GM19238 (cell line): ENCODE data around the gene KCNK4.
A peak's percentile ranks its signal among the peaks of the same experiment; 100 is the strongest.

ENCODE experiments used
- DNase-seq: peaks from one replicate; pipeline ENCODE4 v3.0.0; 2011; ENCODE audit warnings: low spot score; ENCODE audit not compliant: insufficient read length

Gene KCNK4

DNA sequence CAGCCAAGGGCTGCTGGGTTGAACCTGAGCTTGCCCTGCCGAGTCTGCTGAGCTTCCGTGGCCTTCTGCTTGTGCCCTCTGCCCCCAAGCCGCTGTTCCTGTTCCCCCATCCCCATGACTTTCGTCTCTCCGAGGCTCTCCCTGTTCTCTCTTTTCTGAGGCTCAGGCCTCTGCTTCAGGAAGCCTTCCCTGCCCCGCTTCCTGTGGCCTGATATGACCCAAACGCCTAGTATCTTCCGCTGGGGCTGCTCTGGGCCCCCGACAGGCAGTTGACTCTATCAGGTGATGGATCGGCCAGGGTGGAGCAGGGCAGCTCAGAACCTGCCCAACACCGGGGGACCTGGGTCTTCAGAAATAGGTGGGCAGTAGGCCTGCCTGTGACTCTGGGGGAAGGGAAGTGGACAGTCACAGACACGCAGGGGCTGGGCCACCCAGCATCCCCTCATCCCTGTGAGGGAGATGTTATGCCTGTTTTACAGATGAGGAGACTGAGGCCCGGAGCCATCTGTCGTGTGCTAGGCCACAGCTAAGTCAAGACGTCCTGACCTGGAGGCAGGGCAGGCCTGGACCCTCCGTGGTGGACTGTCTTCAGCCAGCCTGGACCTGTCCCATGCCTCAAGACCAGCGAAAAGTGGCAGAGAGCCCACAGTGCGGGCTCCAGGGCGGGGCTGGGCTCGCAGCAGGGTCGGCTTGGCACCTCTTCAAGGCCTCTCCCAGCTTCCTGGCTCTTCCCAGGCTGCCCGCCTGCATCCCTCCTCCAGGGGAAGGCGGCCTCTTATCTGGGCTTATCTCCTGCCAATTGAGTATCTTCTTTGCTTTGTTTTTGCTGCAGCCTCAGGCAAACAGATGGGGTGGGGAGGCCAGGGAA, 22.8 kb upstream of the KCNK4 start:
- DNase-seq = no peak

DNA sequence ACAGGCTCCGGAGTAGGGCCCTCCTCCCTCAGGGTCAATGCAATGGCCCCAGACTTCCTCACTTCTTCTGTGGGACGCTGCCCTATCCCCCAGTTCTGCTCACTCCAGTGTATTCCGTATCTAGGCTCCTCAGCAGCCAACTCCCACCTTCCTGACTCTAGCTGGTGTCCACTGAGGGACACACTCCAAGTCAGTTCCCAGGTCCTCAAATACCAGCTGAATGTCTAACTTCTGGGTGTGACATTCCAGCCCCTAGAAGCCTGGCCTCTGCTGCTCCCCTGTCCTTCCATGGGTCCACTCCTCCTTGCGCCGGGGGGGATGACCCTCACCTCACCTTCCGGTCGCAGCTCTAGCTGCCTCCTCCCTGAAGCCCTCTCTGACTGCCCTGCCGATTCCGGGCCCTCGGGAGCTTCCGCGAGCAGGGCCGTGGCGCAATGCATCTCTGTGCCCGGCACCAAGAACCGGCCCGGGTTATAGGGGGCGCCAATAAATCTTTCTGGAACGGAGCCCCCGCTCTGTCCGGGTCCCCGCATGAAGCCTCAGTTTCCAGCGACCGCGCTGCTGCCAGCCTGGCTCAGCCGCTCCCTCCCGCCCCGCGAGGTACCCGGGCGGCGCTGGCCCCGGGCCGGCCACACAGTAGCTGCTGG, 22.1 kb upstream of the KCNK4 start:
- no peak for DNase-seq

DNA sequence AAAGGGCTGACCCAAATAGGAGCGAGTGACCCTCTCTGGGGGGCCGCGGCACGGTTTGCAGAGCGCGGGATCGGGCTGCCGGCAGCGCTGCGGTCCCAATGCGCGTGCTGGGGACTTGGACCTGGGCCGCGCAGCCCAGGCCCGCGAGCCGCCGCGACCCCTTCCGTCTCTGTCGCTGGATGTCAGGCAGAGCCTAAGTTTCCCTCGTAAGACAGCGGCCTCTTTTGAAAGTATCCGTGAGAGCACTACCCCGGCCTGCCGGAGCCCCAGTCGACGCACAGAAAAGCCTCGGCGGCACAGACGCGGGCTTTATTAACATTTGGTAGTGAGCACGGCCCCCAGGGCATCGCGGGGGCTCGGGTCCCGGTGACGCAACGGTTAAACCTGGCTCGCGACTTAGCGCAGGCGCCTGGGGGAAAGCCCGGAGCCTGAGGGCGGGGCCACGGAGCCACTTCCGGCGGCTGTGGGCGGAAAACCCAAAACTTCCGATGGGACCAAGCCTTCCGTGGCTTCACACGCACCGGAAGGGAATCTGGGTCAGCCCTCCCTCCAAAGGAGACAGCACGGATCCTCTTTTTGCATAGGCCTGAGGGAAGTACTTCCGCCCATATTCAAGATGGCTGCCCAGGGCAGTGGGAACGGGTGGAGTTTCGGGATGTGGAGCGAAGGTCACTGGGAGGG, 21.4 kb upstream of the KCNK4 start:
- DNase-seq = peak; percentile 87

DNA sequence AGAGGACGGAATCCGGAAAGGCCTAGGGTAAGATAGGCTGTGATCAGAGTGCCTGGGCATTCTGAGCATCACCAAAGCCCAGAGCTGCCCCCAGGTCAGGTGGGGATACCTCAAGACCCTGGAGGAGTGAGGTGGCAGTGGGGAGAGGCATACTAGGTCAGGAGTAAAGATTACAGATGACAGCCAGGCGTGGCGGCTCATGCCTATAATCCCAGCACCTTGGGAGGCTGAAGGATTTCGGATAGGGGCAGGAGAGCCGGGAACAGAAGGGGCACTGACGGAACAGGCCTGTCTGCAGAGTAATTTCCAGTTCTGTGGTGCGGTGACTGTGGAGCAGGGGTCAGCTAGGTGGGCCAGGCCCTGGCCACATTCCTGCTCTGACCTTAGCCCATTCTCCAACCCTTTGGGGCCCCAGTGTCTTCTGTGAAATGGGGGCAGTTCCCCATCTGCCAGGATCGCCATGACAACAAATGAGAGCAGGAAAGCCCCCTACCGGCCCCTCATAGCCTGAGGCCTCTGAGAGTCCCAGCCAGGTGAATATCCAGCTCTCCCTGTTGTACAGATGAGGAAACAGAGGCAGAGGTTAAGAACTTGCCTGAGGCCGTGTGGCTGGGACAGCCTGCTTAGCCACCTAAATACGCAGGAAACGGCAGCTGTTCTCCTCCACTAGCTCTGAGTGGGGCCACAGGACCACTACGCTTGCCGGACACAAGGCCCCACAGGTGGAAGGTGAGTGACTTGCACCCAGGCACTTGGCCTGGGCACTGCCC, 15.9 kb upstream of the KCNK4 start:
- DNase-seq = no peak

DNA sequence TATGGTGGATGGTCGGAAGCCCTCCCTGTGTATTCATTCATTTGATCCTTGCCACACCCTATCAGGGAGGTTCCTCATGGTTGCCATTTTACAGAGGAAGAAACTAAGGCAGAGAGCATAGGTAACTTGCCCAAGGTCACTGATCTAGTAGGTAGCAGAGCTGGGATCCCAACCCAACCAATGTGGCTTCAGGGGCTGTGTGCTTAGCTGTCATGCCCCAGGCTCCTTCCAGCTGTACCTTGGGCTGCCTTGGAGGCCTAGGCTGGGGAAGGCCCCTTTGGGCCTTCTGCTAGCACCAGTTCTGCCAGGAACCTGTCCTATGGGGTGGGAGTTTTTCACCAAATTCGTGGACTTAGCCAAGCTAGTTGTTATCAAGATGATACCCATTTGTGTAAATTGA, 15.3 kb upstream of the KCNK4 start:
- no peak for DNase-seq

DNA sequence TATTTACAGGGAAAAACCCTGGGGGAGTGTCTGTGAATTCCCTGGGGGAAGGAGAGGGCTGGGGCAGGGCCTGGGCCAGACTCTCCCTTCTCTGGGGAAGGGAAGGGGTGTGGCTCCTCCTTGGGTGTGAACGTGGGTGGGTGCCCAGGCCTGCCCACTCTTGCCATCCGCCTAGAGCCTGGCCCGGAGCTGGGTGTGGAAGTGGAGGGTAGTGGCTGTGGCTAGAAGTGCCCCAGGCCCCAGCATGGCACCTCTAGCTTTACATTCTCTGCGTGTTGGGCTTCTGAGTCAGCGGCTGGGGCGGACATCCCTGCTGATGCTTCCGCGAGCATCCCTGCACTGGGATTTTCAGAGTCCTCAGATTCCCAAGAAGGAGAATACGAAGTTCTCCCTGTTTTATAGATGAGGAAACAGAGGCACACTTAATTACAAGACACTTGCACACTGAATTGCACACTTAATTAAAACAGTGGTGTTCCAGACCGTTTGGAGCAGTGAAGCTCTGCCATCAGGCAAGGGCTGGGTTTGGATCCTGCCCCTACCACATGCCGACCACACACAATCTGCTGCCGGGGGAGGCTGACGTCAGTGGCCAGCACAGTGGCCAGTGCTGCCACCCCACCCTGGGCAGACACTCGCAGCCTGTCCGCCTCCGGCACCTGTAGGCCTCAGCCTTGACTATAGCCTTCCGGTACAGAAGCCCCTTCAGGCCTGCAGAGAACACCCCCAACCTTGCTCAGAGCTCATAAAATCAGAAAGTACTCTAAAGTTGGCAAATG, 14.3 kb upstream of the KCNK4 start:
- no peak for DNase-seq

DNA sequence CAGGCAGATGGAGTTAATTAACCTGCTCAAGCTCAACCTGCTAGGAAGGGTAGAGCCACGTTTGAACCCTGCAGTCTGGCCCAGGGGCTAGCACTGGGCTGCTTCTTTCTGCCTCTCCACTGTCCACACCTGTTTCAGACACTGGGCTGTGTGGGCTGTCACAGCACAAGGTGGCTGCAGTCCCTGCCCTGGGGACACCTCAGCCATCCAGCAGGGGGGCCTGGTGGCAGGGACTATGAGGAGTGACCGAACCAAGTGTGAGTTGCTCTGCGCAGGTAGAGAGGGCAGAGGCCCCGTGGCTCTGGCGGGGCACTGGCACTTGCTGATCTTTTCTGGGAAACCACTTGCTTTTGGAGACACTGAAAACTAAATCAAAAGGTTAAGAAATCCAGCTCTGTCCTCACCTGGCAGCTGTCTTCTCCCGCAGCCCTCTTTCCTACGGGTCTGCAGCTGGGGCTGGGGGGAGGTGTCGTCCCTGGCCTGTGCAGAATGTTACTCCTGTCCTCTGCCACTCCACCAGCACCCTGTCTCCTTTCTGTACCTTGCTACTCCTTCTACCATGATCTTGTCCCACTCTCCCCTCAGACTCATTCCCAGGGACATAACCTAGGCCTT, 12.4 kb upstream of the KCNK4 start:
- DNase-seq = no peak

DNA sequence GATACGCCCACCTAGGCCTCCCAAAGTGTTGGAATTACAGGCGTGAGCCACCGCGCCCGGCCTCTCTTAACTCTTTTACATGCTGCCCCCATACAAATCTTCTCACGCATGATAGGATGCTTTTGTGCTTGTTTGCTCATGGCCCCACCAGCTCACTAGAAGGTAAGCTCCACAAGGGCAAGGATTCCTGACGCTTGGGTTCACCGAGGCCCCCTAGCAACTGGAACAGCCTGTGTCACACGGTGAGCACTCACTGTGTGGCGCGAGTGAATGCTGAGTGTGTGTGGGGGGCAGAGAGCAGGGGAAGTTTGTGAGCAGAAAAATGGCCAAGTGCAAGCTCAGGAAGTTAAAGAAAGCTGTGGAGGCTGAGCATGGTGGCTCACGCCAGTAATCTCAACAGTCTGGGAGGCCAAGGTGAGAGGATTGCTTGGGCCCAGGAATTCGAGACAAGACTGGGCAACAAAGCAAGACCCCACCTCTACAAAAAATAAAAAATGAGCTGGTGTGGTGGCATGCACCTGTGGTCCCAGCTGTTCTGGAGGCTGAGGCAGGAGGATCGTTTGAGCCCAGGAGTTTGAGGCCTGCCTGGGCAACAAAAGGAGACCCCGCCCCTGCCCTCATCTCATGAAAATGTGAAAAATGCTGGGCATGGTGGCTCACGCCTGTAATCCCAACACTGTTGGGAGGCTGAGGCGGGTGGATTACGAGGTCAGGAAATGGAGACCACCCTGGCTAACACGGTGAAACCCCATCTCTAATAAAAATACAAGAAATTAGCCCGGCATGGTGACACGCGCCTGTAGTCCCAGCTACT, 8.9 kb upstream of the KCNK4 start:
- DNase-seq = no peak

DNA sequence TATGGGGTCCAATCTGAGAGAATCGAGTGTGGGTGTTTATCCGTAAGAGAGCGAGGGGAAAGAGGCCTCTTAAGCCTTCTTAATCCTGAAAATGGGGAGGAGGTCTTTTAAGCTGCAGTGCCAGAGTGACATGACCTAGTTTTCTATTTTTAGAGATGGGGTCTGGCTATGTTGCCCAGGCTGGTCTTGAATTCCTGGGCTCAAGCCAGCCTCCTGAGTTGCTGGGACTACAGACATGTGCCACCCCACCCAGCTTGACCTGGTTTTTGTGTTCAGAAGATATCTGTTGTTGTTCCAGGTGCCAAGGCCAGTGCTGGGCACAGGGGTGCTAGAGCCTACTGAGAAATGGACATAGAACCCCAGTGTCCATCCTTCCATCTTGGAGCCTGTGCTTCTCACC, 8.0 kb upstream of the KCNK4 start:
- no peak for DNase-seq

DNA sequence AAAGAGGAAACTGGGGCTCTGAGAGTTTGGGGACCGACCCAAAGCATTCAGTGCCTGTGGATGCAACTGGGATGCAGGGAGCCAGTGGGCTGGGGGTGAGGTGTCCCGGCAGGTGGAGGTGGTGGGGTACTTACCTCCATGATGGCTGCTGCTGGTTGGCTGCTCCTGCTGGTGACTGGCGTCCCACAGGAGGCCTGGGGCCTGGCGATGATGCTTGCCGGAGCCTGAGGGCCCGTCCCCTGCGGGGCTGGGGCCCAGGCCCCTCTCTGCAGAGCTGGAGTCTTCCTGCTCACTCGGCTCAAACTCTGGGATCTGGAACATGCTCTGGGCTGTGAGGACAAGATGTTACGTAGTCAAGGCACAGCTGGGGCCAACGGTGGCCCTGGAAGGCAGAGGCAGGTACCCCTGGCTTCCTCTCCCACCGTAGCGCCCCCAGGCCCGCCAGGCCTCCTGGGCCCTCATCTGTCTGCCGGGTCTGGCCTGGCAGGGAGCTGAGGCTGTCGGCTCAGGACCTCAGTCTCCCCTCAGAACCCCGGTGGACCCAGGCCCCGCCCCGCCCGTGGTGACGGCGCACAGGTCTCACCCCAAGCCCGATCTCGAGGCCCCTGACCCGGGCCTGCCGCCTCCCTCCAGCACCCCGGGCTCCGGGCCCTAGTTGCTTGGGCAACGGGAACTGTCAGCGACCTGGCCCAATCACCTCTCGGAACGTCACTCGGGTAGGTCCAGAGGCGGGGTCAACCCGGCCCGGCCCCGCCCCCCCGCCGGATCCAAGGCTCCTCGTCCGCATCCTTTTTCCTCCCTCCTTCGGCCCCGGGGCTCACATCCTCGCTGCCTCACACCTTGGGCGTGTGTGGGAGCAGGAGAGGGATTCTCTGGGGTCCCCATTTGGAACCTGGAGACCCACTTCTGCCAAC, 6.8 kb upstream of the KCNK4 start, which contains the start of gene BAD:
TSS of gene BAD (minus strand) at position 618 of the 914 bp plus-strand sequence. CDS start at position 321, 297 bp downstream.
- peak; percentile 100 for DNase-seq

DNA sequence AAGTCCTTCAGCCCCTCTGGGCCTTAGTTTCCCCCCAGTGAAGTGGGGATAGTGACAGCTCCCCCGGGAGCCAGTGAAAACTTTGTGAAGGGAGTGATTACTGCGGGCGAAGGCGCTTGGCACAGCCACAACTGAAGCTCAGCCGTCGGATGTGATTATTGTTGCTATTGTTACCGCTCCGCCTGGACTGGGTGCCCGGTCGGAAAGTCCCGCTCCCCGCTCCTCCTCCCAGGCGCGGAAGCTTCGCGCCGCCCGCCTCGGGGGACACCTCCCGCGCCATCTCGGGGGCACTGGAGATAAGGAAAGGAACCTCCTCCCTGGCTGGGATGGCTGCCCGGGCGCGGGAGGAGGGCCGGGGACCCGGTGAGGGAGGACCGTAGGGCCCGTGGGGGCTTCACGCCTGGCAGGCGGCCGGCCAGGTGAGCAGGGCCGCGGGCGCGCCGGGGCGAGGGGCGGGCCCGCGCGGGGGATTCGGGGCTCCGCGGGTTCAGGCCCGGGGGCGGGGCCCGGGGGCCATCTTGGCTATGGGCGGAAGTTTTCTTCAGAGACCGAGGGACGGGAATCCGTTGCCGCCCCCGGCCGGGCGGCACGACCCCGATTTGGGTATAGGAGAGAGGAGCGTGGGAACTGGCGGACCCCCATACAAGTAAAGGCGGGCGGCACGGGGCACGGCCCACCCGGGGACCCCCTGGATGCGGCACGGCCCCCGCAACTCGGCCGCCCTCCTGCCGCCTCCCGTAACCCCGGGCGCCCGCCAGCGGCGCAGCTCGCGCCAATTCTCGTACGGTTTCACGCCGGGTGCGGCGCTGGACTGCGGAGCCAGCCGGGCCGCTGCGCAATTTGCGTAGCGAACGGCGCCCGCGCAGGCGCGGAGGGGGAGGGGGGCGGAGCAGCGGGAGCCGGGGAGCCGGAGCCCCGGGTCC, 5.9 kb upstream of the KCNK4 start, which contains the start of gene GPR137:
TSS of gene GPR137 (plus strand) at position 887 of the 923 bp plus-strand sequence. CDS start 677 bp downstream, outside the sequence.
- peak; percentile 98 for DNase-seq

DNA sequence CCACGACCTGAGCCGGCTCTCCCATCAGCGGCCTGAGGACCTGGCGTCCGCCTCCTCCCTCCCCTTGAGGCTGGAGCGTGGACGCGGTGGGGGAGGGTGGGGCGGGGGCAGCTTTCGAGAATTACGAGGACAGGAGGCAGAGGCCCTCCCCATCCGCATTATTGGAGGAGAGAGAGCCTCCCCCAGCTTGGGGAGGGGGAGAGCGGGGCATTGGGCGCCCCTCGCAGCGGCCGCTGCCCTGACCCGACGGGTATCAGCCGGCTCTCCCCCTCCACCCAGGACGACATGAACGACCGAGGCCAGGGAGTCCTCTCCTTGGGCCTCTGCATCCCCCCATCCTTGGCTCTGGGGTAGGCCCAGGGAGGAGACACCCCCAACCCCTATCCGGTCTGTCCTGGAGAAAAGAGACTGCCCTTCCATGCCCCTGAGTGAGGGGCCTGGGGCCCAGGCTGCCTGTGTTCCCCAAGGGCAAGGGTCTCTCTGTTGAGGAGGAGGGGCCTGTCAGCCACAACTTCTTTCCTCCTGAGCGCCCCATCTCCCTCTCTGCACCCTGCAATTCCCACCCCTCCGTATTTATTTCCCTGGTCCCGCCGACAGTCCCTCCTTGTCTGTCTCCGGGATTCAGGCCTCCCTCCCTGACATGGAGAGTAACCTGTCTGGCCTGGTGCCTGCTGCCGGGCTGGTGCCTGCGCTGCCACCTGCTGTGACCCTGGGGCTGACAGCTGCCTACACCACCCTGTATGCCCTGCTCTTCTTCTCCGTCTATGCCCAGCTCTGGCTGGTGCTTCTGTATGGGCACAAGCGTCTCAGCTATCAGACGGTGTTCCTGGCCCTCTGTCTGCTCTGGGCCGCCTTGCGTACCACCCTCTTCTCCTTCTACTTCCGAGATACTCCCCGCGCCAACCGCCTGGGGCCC, 5.0 kb upstream of the KCNK4 start:
- no peak for DNase-seq

DNA sequence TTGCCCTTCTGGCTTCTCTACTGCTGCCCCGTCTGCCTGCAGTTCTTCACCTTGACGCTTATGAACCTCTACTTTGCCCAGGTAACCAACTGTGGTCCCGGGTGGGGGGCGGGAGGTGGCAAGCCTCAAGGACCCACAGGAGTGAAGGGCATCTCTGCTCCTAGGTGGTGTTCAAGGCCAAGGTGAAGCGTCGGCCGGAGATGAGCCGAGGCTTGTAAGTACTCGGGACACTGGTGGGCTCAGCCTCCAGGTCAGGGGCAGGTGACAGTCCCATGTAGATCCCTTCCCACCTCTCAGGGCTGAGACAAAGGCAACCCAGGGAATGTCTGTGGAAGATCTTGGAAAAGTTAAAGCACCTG, 4.3 kb upstream of the KCNK4 start:
- DNase-seq = no peak

DNA sequence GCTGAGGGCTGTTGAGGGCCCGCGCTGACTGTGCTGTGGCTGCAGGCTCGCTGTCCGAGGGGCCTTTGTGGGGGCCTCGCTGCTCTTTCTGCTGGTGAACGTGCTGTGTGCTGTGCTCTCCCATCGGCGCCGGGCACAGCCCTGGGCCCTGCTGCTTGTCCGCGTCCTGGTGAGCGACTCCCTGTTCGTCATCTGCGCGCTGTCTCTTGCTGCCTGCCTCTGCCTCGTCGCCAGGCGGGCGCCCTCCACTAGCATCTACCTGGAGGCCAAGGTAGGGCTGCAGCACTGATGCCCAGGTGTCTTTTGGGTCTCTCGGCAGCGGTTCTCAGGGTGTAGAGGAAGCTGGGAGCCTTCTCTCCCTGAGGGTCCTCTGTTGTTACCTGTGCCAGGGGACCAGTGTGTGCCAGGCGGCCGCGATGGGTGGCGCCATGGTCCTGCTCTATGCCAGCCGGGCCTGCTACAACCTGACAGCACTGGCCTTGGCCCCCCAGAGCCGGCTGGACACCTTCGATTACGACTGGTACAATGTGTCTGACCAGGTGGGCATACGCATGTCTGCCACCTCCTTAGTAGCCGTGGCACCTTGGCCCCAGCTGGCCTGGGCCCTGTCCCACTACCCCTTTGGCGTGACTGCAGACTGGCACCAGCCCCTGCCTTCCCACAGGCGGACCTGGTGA, 3.3 kb upstream of the KCNK4 start:
- no peak for DNase-seq

DNA sequence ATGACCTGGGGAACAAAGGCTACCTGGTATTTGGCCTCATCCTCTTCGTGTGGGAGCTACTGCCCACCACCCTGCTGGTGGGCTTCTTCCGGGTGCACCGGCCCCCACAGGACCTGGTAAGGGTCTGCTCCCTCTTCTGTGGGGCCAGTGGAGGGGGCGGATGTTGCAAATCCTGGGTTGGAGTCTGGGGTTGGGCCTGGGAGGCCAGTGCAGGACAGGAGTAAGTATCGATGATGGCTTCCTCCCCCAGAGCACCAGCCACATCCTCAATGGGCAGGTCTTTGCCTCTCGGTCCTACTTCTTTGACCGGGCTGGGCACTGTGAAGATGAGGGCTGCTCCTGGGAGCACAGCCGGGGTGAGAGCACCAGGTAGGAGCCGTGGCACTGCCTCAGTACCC, 2.8 kb upstream of the KCNK4 start:
- no peak for DNase-seq
